ENCODE results near the gene DIP2C. TPM values are rescaled to one million over a fixed set of nuclear protein-coding genes. Genes with fewer than 3 reads are reported as not detected.

The DIP2C gene
- polyA plus RNA-seq, 3 donors = 0.11 TPM; not detected in 2

DNA sequence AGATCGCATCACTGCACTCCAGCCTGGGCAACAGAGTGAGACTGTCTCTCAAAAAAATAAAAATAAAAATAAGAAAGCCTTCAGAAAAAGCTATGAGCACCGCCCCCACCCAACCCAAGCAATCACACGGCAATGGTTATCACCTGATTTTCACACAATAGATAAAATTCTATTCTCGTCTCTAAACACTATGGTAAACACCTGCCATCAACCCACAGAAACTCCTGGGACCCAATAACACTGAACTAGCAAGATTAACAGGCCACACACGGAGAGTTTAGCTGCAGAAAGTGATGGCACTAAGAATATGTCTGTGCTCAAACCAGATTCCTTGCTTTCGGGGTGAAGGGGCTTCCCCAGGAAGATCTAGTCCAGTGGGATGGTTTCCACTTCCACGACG, 173.8 kb downstream of the DIP2C start:
- H3K4me1 Mint-ChIP-seq = peaks cover 3% of the 10 kb centered on the region
- Histone ChIP-seq H3K36me3 (replicated peaks in 1 of 2; ENCODE audit: control insufficient read depth in 1 of 2, insufficient read depth in 2 of 2, low read length in 2 of 2) (no peaks in the 10 kb centered on the region), H3K4me2 (replicated peaks; ENCODE audit: extremely low read depth, low read length, poor library complexity, severe bottlenecking) (no peak overlapping the region), H3K27ac (ENCODE audit: low read depth in 1 of 2, low read length in 2 of 2) (no peak overlapping the region), H4K20me1 (ENCODE audit: insufficient read depth, low read length) (no peaks in the 10 kb centered on the region), H3K4me1 (ENCODE audit: control insufficient read depth in 1 of 2, insufficient read depth in 2 of 2, low read length in 2 of 2) (no peaks in the 10 kb centered on the region), H3K27me3 (ENCODE audit: control insufficient read depth in 2 of 2, insufficient read depth in 2 of 2, low read length in 2 of 2) (peaks cover 0 to 5% of the 10 kb centered on the region in 2 donors), H3K79me2 (ENCODE audit: insufficient read depth, low read length) (no peaks in the 10 kb centered on the region), H2AFZ (ENCODE audit: insufficient read depth, low read depth, low read length, poor library complexity, severe bottlenecking) (no peak overlapping the region), H3K9ac (ENCODE audit: insufficient read depth, low read length, poor library complexity, severe bottlenecking) (no peak overlapping the region), H3K9me3 (replicated peaks in 1 of 2; ENCODE audit: control insufficient read depth in 1 of 2, insufficient read depth in 1 of 2, low read length in 2 of 2) (no peaks in the 10 kb centered on the region), H3K4me3 (replicated peaks in 1 of 3; ENCODE audit: low read depth in 2 of 3, low read length in 3 of 3) (no peak overlapping the region)
- TF ChIP-seq, protein P1, sequence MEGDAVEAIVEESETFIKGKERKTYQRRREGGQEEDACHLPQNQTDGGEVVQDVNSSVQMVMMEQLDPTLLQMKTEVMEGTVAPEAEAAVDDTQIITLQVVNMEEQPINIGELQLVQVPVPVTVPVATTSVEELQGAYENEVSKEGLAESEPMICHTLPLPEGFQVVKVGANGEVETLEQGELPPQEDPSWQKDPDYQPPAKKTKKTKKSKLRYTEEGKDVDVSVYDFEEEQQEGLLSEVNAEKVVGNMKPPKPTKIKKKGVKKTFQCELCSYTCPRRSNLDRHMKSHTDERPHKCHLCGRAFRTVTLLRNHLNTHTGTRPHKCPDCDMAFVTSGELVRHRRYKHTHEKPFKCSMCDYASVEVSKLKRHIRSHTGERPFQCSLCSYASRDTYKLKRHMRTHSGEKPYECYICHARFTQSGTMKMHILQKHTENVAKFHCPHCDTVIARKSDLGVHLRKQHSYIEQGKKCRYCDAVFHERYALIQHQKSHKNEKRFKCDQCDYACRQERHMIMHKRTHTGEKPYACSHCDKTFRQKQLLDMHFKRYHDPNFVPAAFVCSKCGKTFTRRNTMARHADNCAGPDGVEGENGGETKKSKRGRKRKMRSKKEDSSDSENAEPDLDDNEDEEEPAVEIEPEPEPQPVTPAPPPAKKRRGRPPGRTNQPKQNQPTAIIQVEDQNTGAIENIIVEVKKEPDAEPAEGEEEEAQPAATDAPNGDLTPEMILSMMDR (IDR thresholded peaks at IDR 0.05) = no peak
- no peaks in the 10 kb centered on the region for H3K36me3 Mint-ChIP-seq
- H3K27ac Mint-ChIP-seq = no peak overlapping the region
- no peak for DNase-seq
- 60% methylated on average over 3 of the region's 8 CpGs for WGBS (ENCODE audit: insufficient coverage)
- intact Hi-C loops (cut with micrococcal nuclease) = loop anchor here in 1 of 2 donors (5.0 kb wide), 1 partner anchor 297 kb away; no protein-coding TSS in a partner anchor
- peaks cover 7 to 13% (median 8%) of the 10 kb centered on the region in 3 donors for H3K27me3 Mint-ChIP-seq (ENCODE audit: low read depth in 3 of 3)
- H3K4me3 Mint-ChIP-seq = no peak overlapping the region
- peaks cover 0 to 3% (median 0%) of the 10 kb centered on the region in 7 donors for H3K9me3 Mint-ChIP-seq

DNA sequence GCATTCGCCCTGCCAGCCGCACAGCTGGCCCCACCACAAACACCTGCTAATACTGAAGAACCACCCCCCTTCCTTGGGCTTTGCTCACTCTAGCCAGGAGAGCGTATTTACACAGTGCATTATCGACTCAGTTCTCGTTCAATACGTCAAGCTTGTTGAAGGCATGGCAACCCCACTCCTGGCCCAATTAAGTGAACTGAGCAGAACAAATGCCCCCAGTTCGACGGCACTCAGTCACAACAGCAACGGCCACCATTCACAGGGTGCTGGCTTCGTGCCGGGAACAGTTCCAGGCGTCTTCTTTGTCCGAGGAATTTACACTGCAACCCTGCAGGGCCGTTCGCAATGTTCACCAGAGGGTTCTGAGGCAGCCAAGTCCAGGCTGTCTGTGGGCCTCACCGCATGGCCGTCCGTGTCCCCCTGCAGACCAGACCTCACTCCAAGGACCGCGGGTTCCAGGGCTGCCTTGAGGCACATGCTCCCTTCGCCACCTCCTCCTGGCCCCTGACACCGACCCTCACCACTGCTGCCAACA, 175.3 kb downstream of the DIP2C start:
- H3K4me3 Mint-ChIP-seq = no peak overlapping the region
- intact Hi-C loops (cut with micrococcal nuclease) = no loop called here
- H3K27ac Mint-ChIP-seq = no peak overlapping the region

More for the DNA sequence above, 175.3 kb downstream of the DIP2C start:
- Histone ChIP-seq H3K4me2 (replicated peaks; ENCODE audit: extremely low read depth, low read length, poor library complexity, severe bottlenecking) (no peak overlapping the region), H4K20me1 (ENCODE audit: insufficient read depth, low read length) (no peaks in the 10 kb centered on the region), H3K36me3 (replicated peaks in 1 of 2; ENCODE audit: control insufficient read depth in 1 of 2, insufficient read depth in 2 of 2, low read length in 2 of 2) (no peaks in the 10 kb centered on the region), H3K4me1 (ENCODE audit: control insufficient read depth in 1 of 2, insufficient read depth in 2 of 2, low read length in 2 of 2) (no peaks in the 10 kb centered on the region), H3K27ac (ENCODE audit: low read depth in 1 of 2, low read length in 2 of 2) (no peak overlapping the region), H3K79me2 (ENCODE audit: insufficient read depth, low read length) (no peaks in the 10 kb centered on the region), H2AFZ (ENCODE audit: insufficient read depth, low read depth, low read length, poor library complexity, severe bottlenecking) (no peak overlapping the region), H3K9ac (ENCODE audit: insufficient read depth, low read length, poor library complexity, severe bottlenecking) (no peak overlapping the region), H3K9me3 (replicated peaks in 1 of 2; ENCODE audit: control insufficient read depth in 1 of 2, insufficient read depth in 1 of 2, low read length in 2 of 2) (no peaks in the 10 kb centered on the region), H3K4me3 (replicated peaks in 1 of 3; ENCODE audit: low read depth in 2 of 3, low read length in 3 of 3) (no peak overlapping the region), H3K27me3 (ENCODE audit: control insufficient read depth in 2 of 2, insufficient read depth in 2 of 2, low read length in 2 of 2) (peaks cover 0 to 5% of the 10 kb centered on the region in 2 donors)
- no peak for DNase-seq
- no peaks in the 10 kb centered on the region for H3K36me3 Mint-ChIP-seq
- peaks cover 0 to 3% (median 0%) of the 10 kb centered on the region in 7 donors for H3K9me3 Mint-ChIP-seq
- peaks cover 5 to 12% (median 9%) of the 10 kb centered on the region in 3 donors for H3K27me3 Mint-ChIP-seq (ENCODE audit: low read depth in 3 of 3)
- TF ChIP-seq, protein P1 (IDR thresholded peaks at IDR 0.05) = no peak
- peaks cover 3% of the 10 kb centered on the region for H3K4me1 Mint-ChIP-seq
- WGBS (ENCODE audit: insufficient coverage) = 94% methylated on average over 22 of the region's 22 CpGs

All from CD14-positive monocyte (primary cell).